Progenitor cell of endocrine pancreas (in vitro differentiated cells): Measurements from ENCODE around the gene LAMB1. TPM values are rescaled to one million over a fixed set of nuclear protein-coding genes. Genes with fewer than 3 reads are reported as not detected.

ENCODE experiments used
- DNase-seq: peaks from one replicate; pipeline ENCODE4 v3.0.0; 2021; ENCODE audit warnings: low spot score; ENCODE audit not compliant: unreplicated experiment
- H3K27ac Mint-ChIP-seq: 2 replicates; pipeline ENCODE4 v1.8.0; 2021; ENCODE audit warnings: mild to moderate bottlenecking, moderate library complexity, mixed read lengths
- H3K27me3 Mint-ChIP-seq: 2 replicates; pipeline ENCODE4 v1.8.0; 2021; ENCODE audit warnings: mixed read lengths
- H3K36me3 Mint-ChIP-seq: 2 replicates; pipeline ENCODE4 v1.8.0; 2022; ENCODE audit warnings: mixed read lengths; ENCODE audit not compliant: insufficient read depth
- H3K4me1 Mint-ChIP-seq: 2 replicates; pipeline ENCODE4 v1.8.0; 2021; ENCODE audit warnings: low read depth, mixed read lengths
- H3K4me3 Mint-ChIP-seq: 2 replicates; pipeline ENCODE4 v1.8.0; 2021; ENCODE audit warnings: low read depth, mild to moderate bottlenecking, moderate library complexity, mixed read lengths
- H3K9me3 Mint-ChIP-seq: 2 replicates; pipeline ENCODE4 v1.8.0; 2021; ENCODE audit warnings: low read depth, mixed read lengths
- total RNA-seq: library from RNA; stranded (reverse); gene quantifications from 2 replicates; pipeline ENCODE4 v1.2.1, GENCODE V29; 2021
- TF ChIP-seq, protein P1 (sequence below): fragments of 200-600 bp; sonication (generic); IDR thresholded peaks from one replicate; pipeline ENCODE4 v1.5.0; 2021; ENCODE audit warnings: antibody characterized with exemption, mild to moderate bottlenecking; ENCODE audit not compliant: unreplicated experiment

LAMB1 gene
- total RNA-seq, 1 donor from 2014 or later = 275 TPM

DNA sequence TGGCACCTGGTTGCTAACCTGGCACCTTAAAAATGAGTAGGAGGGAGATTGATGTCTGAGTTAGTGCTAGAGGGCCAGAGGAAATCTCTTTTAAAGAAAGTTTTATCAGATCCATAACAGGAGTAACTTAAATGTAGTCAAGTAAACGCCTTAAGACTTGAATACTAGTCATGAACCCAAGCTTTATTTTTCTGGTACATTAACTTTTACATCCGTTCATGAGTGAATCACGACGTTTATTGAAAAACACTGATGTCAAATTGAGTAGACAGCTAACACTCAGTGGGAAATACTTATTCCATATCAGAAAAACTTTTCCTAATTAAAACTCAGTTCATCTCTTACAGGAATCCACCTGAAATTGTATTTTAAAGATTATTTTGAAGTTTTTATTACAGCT is 6.9 kb upstream of the LAMB1 start:
- Mint-ChIP-seq H3K4me1 (peaks cover 43% of the 10 kb centered on the region), H3K27ac (no peak overlapping the region), H3K36me3 (no peaks in the 10 kb centered on the region), H3K9me3 (no peaks in the 10 kb centered on the region), H3K4me3 (no peak overlapping the region), H3K27me3 (no peaks in the 10 kb centered on the region)
- TF ChIP-seq, protein P1, sequence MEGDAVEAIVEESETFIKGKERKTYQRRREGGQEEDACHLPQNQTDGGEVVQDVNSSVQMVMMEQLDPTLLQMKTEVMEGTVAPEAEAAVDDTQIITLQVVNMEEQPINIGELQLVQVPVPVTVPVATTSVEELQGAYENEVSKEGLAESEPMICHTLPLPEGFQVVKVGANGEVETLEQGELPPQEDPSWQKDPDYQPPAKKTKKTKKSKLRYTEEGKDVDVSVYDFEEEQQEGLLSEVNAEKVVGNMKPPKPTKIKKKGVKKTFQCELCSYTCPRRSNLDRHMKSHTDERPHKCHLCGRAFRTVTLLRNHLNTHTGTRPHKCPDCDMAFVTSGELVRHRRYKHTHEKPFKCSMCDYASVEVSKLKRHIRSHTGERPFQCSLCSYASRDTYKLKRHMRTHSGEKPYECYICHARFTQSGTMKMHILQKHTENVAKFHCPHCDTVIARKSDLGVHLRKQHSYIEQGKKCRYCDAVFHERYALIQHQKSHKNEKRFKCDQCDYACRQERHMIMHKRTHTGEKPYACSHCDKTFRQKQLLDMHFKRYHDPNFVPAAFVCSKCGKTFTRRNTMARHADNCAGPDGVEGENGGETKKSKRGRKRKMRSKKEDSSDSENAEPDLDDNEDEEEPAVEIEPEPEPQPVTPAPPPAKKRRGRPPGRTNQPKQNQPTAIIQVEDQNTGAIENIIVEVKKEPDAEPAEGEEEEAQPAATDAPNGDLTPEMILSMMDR = no peak
- DNase-seq = no peak

DNA sequence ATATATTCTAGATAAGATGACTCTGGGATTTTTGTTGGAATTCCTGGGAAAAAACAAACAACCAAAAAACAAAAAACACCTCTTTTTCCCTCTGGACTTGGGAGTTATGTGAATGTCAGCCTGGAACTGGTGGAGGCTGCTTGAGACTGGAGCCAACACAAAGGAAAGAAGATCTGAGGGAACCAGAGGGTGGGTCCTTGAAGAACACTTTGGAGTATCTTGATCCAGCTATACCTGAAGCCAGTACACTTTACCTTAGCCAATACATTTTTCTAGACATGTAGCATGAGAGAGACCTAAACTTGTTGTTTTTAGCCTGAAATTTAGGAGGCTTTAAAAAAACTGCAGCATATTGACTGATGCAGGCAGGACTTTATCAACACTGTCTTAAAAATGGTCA is 5.9 kb upstream of the LAMB1 start:
- H3K4me3 Mint-ChIP-seq = no peak overlapping the region
- H3K27ac Mint-ChIP-seq = no peak overlapping the region
- H3K27me3 Mint-ChIP-seq = no peaks in the 10 kb centered on the region
- no peaks in the 10 kb centered on the region for H3K36me3 Mint-ChIP-seq
- peaks cover 45% of the 10 kb centered on the region for H3K4me1 Mint-ChIP-seq
- H3K9me3 Mint-ChIP-seq = no peaks in the 10 kb centered on the region
- TF ChIP-seq, protein P1 = no peak
- DNase-seq = no peak

DNA sequence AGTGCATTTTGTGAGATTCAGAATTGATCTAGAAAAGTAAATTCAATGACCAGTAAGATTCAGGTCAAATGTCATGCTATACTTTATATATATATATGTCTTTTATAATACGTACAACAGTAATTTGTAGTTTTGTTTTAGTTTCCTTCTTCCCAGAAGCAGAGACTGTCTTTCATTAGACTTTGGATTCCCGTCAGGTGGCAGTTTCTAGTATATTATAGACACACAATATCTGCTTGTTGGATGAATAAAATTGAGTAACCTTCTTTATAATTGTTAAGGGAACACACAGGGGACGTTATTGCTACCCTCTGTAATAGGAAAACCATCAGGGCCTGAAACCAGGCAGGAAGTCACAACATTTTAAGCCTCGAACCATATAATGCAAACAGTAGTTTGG is 5.3 kb upstream of the LAMB1 start:
- Mint-ChIP-seq H3K36me3 (no peaks in the 10 kb centered on the region), H3K27ac (no peak overlapping the region), H3K4me3 (no peak overlapping the region), H3K4me1 (peaks cover 47% of the 10 kb centered on the region), H3K27me3 (no peaks in the 10 kb centered on the region), H3K9me3 (no peaks in the 10 kb centered on the region)
- no peak for DNase-seq
- TF ChIP-seq, protein P1 = no peak

DNA sequence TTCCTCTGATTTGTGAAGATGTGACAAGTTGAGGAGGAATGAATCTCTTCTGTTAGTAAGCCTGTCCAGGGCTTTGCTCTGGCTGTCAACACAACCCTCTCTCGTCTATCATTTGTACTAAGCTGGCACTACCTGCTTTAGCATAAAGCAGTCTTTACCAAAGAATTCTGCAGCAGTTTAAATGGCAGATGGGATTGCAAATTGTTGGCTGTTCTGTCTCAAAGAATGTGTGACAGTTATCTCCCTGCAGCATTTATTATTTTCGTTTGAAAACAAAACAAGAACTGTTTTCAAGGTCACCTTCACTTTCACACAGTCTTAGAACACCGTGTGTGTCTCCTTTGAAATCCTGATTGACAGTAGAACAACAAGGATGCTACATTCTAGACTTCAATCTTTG is 4.8 kb upstream of the LAMB1 start:
- Mint-ChIP-seq H3K4me3 (no peak overlapping the region), H3K4me1 (peaks cover 45% of the 10 kb centered on the region), H3K27ac (no peak overlapping the region), H3K27me3 (no peaks in the 10 kb centered on the region), H3K9me3 (no peaks in the 10 kb centered on the region), H3K36me3 (no peaks in the 10 kb centered on the region)
- TF ChIP-seq, protein P1 = no peak
- DNase-seq = no peak

DNA sequence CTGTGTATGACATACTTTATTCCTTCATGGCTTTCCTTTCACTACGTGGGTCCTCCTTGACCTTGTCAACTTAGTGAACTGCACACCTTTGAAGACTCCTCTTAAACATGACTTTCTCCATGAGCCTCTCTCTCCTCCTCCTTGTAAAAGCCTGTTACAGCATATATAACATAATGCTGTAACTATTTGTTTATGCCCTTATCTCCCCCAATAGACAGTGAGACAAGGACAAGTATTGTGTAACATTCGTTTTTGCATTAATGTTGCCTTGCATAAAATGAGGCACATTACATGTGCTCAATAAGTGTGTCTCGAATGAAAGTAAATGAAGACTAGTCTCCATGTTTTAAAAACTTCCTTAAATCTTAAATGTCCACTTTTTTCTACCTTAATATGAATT is 4.3 kb upstream of the LAMB1 start:
- no peaks in the 10 kb centered on the region for H3K27me3 Mint-ChIP-seq
- DNase-seq = no peak
- H3K9me3 Mint-ChIP-seq = no peaks in the 10 kb centered on the region
- no peak overlapping the region for H3K27ac Mint-ChIP-seq
- H3K36me3 Mint-ChIP-seq = no peaks in the 10 kb centered on the region
- TF ChIP-seq, protein P1 = no peak
- peaks cover 40% of the 10 kb centered on the region for H3K4me1 Mint-ChIP-seq
- no peak overlapping the region for H3K4me3 Mint-ChIP-seq
